ENCODE data around the gene AREL1.

GRCh38 chr14:74675219-74675618, 37.7 kb downstream of the AREL1 start:
- TF ChIP-seq CTCF (conservative IDR thresholded peaks at IDR 0.05; ENCODE audit: low read length) (no peak), EZH2phosphoT487 (IDR thresholded peaks at IDR 0.05; ENCODE audit: borderline replicate concordance) (no peak)
